Natural killer cell (primary cell): Measurements from ENCODE around the gene ZFAND5. TPM values are rescaled to one million over a fixed set of nuclear protein-coding genes. Genes with fewer than 3 reads are reported as not detected.
A peak's percentile ranks its signal among the peaks of the same experiment; 100 is the strongest.

Experiments
- ATAC-seq, 3 donors: fragments of 150-1000 bp in 2 of 3; fragments of 200-7000 bp in 1 of 3; cut with Tn5 transposase; 1 replicate in 1 of 3; 2 replicates in 2 of 3; pipeline ENCODE4 v1.10.0; 2021; ENCODE audit warnings: mild to moderate bottlenecking in 2 of 3, moderate library complexity in 2 of 3
- DNase-seq, 2 donors: peaks; one replicate each; pipeline versions ENCODE4 v3.0.0 to v3.0.0-alpha.2; 2013 to 2021; ENCODE audit warnings: mixed read lengths in 1 of 2
- H3K27ac ChIP-seq: one replicate; pipeline ENCODE4 v1.5.1; 2013; ENCODE audit warnings: mild to moderate bottlenecking, low read length
- H3K27me3 ChIP-seq: one replicate; pipeline ENCODE4 v1.6.1; 2013; ENCODE audit warnings: low read length; ENCODE audit not compliant: control insufficient read depth, insufficient read depth
- H3K36me3 ChIP-seq: one replicate; pipeline ENCODE4 v1.6.1; 2013; ENCODE audit warnings: low read length; ENCODE audit not compliant: control insufficient read depth, insufficient read depth
- H3K4me1 ChIP-seq: one replicate; pipeline ENCODE4 v1.6.1; 2013; ENCODE audit warnings: low read length; ENCODE audit not compliant: control insufficient read depth, insufficient read depth
- H3K4me3 ChIP-seq: one replicate; pipeline ENCODE4 v1.5.1; 2013; ENCODE audit warnings: low read length
- H3K9me3 ChIP-seq: one replicate; pipeline ENCODE4 v1.6.1; 2013; ENCODE audit warnings: low read length; ENCODE audit not compliant: control insufficient read depth, insufficient read depth
- H3K27ac Mint-ChIP-seq, 2 donors: one replicate each; pipeline ENCODE4 v1.8.0; 2022; ENCODE audit warnings: mild to moderate bottlenecking in 2 of 2, mixed read lengths in 2 of 2, moderate library complexity in 1 of 2
- H3K27me3 Mint-ChIP-seq, 2 donors: one replicate each; pipeline ENCODE4 v1.8.0; 2022; ENCODE audit warnings: low read depth in 2 of 2, mixed read lengths in 2 of 2
- H3K36me3 Mint-ChIP-seq: one replicate; pipeline ENCODE4 v1.8.0; 2022; ENCODE audit warnings: mixed read lengths
- H3K4me1 Mint-ChIP-seq, 2 donors: one replicate each; pipeline ENCODE4 v1.8.0; 2022; ENCODE audit warnings: mixed read lengths in 2 of 2
- H3K4me3 Mint-ChIP-seq: one replicate; pipeline ENCODE4 v1.8.0; 2022; ENCODE audit warnings: mild to moderate bottlenecking, moderate library complexity, mixed read lengths
- H3K9me3 Mint-ChIP-seq, 2 donors: one replicate each; pipeline ENCODE4 v1.8.0; 2022; ENCODE audit warnings: mixed read lengths in 2 of 2
- CTCF ChIP-seq: fragments of 200-600 bp; IDR thresholded peaks from one replicate; pipeline ENCODE4 v1.8.0; 2022; ENCODE audit warnings: antibody characterized with exemption
- WGBS: methylation state at CpG from one replicate; pipeline ENCODE4 v1.1.7; 2013; ENCODE audit warnings: missing lambda C conversion rate; ENCODE audit not compliant: insufficient coverage; 5-methylcytosine and 5-hydroxymethylcytosine counted together
- intact Hi-C: fragments of 100-400 bp; cut with micrococcal nuclease; formaldehyde crosslinking; loops from one replicate; pipeline ENCODE4 v1.14.2; 2022
- total RNA-seq, 4 donors: library from RNA; stranded (reverse); fragments of 120-200 nt in 1 of 4; gene quantifications; one replicate each; pipeline versions ENCODE4 v1.2.3 to v1.2.4, GENCODE V29; 2013 to 2022

ZFAND5 gene
- total RNA-seq, 3 donors from 2014 or later (not counting 1 experiment from before 2014, with no cell fraction given): 307 to 450 (median 318) TPM

DNA sequence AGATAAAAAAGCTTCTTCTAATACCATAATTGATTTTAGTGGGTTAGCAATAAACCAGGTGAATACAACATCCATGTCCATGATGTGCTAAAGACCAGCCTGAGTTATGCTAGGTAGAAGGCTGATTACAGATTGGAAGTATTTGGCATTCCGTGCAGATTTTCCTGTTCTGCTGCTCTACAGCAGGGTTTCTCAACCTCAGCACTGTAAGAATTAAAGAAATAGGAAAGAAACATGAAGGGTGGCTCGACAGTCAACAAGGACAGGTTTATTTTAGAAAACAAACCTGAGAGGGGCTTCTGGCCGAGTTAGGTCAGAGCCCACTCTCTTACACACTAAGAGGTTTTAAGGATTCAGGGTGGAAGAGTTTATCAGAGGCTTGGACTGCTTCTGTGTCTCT, 42.3 kb downstream of the ZFAND5 start:
- no peak overlapping the region for H3K4me3 ChIP-seq
- intact Hi-C loops: no loop called here
- peaks cover 2% of the 10 kb centered on the region for H3K36me3 ChIP-seq
- no peak overlapping the region for H3K27ac ChIP-seq
- no peaks in the 10 kb centered on the region for H3K4me1 ChIP-seq
- Mint-ChIP-seq H3K27ac (no peak overlapping the region), H3K36me3 (no peaks in the 10 kb centered on the region), H3K4me1 (peaks cover 10 to 11% of the 10 kb centered on the region in 2 donors), H3K27me3 (no peaks in the 10 kb centered on the region), H3K4me3 (no peak overlapping the region), H3K9me3 (no peaks in the 10 kb centered on the region)
- DNase-seq (no peak), ATAC-seq (no peak)
- H3K27me3 ChIP-seq: no peaks in the 10 kb centered on the region
- 91% methylated on average over 3 of the region's 3 CpGs for WGBS
- H3K9me3 ChIP-seq: no peaks in the 10 kb centered on the region
- no peak for TF ChIP-seq CTCF

DNA sequence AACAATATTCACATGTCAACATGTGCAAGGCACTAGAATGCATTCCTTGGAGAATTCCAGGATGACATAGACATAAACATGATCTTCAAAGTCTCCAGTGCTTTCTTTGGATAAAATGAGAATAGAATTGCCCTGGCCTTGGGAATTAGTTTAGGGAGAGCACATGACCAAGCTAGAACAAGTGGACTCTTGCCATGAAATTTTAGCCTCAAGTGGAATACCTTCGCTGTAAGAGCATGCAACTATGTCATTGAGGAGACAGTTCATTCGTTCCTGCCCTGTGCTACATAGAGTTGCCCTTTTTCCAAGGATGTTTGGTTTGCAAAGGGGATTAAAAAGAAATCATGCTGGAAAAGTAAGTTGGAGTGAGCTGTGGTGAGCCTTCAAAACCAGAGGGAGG, 42.7 kb downstream of the ZFAND5 start:
- WGBS: 92% methylated on average over 2 of the region's 2 CpGs
- intact Hi-C loops: no loop called here
- H3K27ac ChIP-seq: no peak overlapping the region
- TF ChIP-seq CTCF: no peak
- Mint-ChIP-seq H3K36me3 (no peaks in the 10 kb centered on the region), H3K27me3 (no peaks in the 10 kb centered on the region), H3K4me3 (no peak overlapping the region), H3K4me1 (peaks cover 10 to 11% of the 10 kb centered on the region in 2 donors), H3K9me3 (no peaks in the 10 kb centered on the region), H3K27ac (no peak overlapping the region)
- no peak overlapping the region for H3K4me3 ChIP-seq
- no peak for ATAC-seq
- no peaks in the 10 kb centered on the region for H3K9me3 ChIP-seq
- no peaks in the 10 kb centered on the region for H3K27me3 ChIP-seq
- DNase-seq: no peak
- H3K36me3 ChIP-seq: peaks cover 2% of the 10 kb centered on the region
- H3K4me1 ChIP-seq: no peaks in the 10 kb centered on the region

GRCh38 chr9:72315510-72316311, 49.3 kb downstream of the ZFAND5 start:
- Mint-ChIP-seq H3K4me3 (no peak overlapping the region), H3K36me3 (no peaks in the 10 kb centered on the region), H3K27me3 (no peaks in the 10 kb centered on the region), H3K27ac (peak overlapping the region in 1 of 2 donors; percentile 70), H3K9me3 (no peaks in the 10 kb centered on the region), H3K4me1 (peaks cover 4 to 16% of the 10 kb centered on the region in 2 donors)
- peaks cover 3% of the 10 kb centered on the region for H3K36me3 ChIP-seq
- H3K9me3 ChIP-seq: no peaks in the 10 kb centered on the region
- no peak overlapping the region for H3K27ac ChIP-seq
- H3K27me3 ChIP-seq: no peaks in the 10 kb centered on the region
- WGBS: 58% methylated on average over 9 of the region's 10 CpGs
- TF ChIP-seq CTCF: no peak
- H3K4me1 ChIP-seq: peaks cover 8% of the 10 kb centered on the region
- H3K4me3 ChIP-seq: no peak overlapping the region
- intact Hi-C loops: no loop called here
- ATAC-seq: no peak
- no peak for DNase-seq
